Neuronal stem cell (in vitro differentiated cells): Measurements from ENCODE around the gene ATOH7.

ENCODE experiments used
- DNase-seq: peaks from one replicate; pipeline ENCODE4 v3.0.0-alpha.2; 2013; ENCODE audit warnings: low spot score
- H2AFZ ChIP-seq: one replicate; pipeline ENCODE4 v1.6.1; 2013; ENCODE audit warnings: mild to moderate bottlenecking, low read length, inconsistent platforms
- H2AK5ac ChIP-seq: 2 replicates; pipeline ENCODE4 v1.6.1; 2013; ENCODE audit warnings: low read depth, mild to moderate bottlenecking, inconsistent platforms, low read length, moderate library complexity, mixed read lengths
- H2BK120ac ChIP-seq: 2 replicates; pipeline ENCODE4 v1.6.1; 2013; ENCODE audit warnings: low read depth, mild to moderate bottlenecking, inconsistent platforms, low read length, moderate library complexity, mixed read lengths
- H2BK12ac ChIP-seq: one replicate; pipeline ENCODE4 v1.6.1; 2013; ENCODE audit warnings: low read length, inconsistent platforms
- H2BK15ac ChIP-seq: 2 replicates; pipeline ENCODE4 v1.6.1; 2013; ENCODE audit warnings: mild to moderate bottlenecking, low read length, inconsistent platforms, mixed read lengths
- H2BK5ac ChIP-seq: one replicate; pipeline ENCODE4 v1.6.1; 2013; ENCODE audit warnings: inconsistent platforms, mild to moderate bottlenecking, low read length, moderate library complexity
- H3K14ac ChIP-seq: one replicate; pipeline ENCODE4 v1.6.1; 2013; ENCODE audit warnings: low read length, inconsistent platforms
- H3K18ac ChIP-seq: 2 replicates; pipeline ENCODE4 v1.6.1; 2013; ENCODE audit warnings: low read length, inconsistent platforms
- H3K23ac ChIP-seq: 2 replicates; pipeline ENCODE4 v1.6.1; 2013; ENCODE audit warnings: low read depth, mild to moderate bottlenecking, mixed read lengths, low read length, inconsistent platforms; ENCODE audit not compliant: poor library complexity
- H3K27ac ChIP-seq: replicated peaks from 3 replicates; pipeline ENCODE4 v1.5.1; 2013; ENCODE audit warnings: low read length, inconsistent platforms
- H3K27me3 ChIP-seq, 3 experiments: 2 replicates each; pipeline ENCODE4 v1.6.1; 2013; ENCODE audit warnings: low read length in 3 of 3, mild to moderate bottlenecking in 2 of 3, inconsistent platforms in 1 of 3, low read depth in 1 of 3, mixed read lengths in 1 of 3, moderate library complexity in 1 of 3; ENCODE audit not compliant: control insufficient read depth in 3 of 3, insufficient read depth in 3 of 3
- H3K36me3 ChIP-seq, 2 donors: replicated peaks in 1 of 2; 2 replicates each; pipeline ENCODE4 v1.6.1; 2013; ENCODE audit warnings: low read length in 2 of 2; ENCODE audit not compliant: control insufficient read depth in 2 of 2, insufficient read depth in 2 of 2
- H3K4ac ChIP-seq: 2 replicates; pipeline ENCODE4 v1.6.1; 2013; ENCODE audit warnings: inconsistent platforms, mild to moderate bottlenecking, low read length, moderate library complexity
- H3K4me1 ChIP-seq, 2 donors: 1 replicate in 1 of 2; 2 replicates in 1 of 2; pipeline ENCODE4 v1.6.1; 2013; ENCODE audit warnings: low read length in 2 of 2, low read depth in 1 of 2; ENCODE audit not compliant: control insufficient read depth in 2 of 2, insufficient read depth in 1 of 2
- H3K4me2 ChIP-seq: one replicate; pipeline ENCODE4 v1.6.1; 2013; ENCODE audit warnings: mild to moderate bottlenecking, low read length, inconsistent platforms; ENCODE audit not compliant: insufficient read depth, poor library complexity, severe bottlenecking
- H3K4me3 ChIP-seq, 2 donors: 2 replicates each; pipeline ENCODE4 v1.5.1; 2013; ENCODE audit warnings: low read length in 2 of 2, mild to moderate bottlenecking in 2 of 2, inconsistent platforms in 1 of 2, moderate library complexity in 1 of 2
- H3K79me1 ChIP-seq: one replicate; pipeline ENCODE4 v1.6.1; 2013; ENCODE audit warnings: low read depth, mild to moderate bottlenecking, inconsistent platforms, low read length, moderate library complexity
- H3K9ac ChIP-seq: one replicate; pipeline ENCODE4 v1.6.1; 2013; ENCODE audit warnings: mild to moderate bottlenecking, low read depth, low read length, inconsistent platforms; ENCODE audit not compliant: poor library complexity
- H3K9me3 ChIP-seq, 2 donors: replicated peaks in 1 of 2; 2 replicates each; pipeline versions ENCODE3 to v1.6.1; 2013; ENCODE audit warnings: low read length in 2 of 2, mild to moderate bottlenecking in 2 of 2, inconsistent platforms in 1 of 2, low read depth in 1 of 2, mixed read lengths in 1 of 2, moderate library complexity in 1 of 2; ENCODE audit not compliant: control insufficient read depth in 2 of 2, insufficient read depth in 1 of 2
- H4K8ac ChIP-seq: one replicate; pipeline ENCODE4 v1.6.1; 2013; ENCODE audit warnings: low read depth, mild to moderate bottlenecking, inconsistent platforms, low read length, moderate library complexity
- H4K91ac ChIP-seq: one replicate; pipeline ENCODE4 v1.6.1; 2013; ENCODE audit warnings: low read length, low read depth, mild to moderate bottlenecking, inconsistent platforms; ENCODE audit not compliant: poor library complexity
- WGBS, 2 donors: extraction: QIAGEN DNeasy Blood & Tissue Kit; methylation state at CpG; one replicate each; pipeline ENCODE4 v1.1.7; 2013; ENCODE audit warnings: missing lambda C conversion rate in 2 of 2, mixed read lengths in 1 of 2; ENCODE audit not compliant: insufficient read length in 2 of 2, insufficient replicate concordance in 1 of 2; ENCODE audit errors: extremely low coverage in 2 of 2; 5-methylcytosine and 5-hydroxymethylcytosine counted together

The ATOH7 gene

GRCh38 chr10:68269562-68270290, 37.8 kb upstream of the ATOH7 start:
- Histone ChIP-seq H2BK5ac (no peak overlapping the region), H4K91ac (no peak overlapping the region), H3K4ac (no peak overlapping the region), H3K18ac (no peak overlapping the region), H3K23ac (no peak overlapping the region), H4K8ac (no peak overlapping the region), H3K9me3 (peaks cover 0 to 1% of the 10 kb centered on the region in 2 donors), H3K4me2 (no peak overlapping the region), H3K9ac (no peak overlapping the region), H3K14ac (no peak overlapping the region), H3K36me3 (no peaks in the 10 kb centered on the region), H2AK5ac (no peak overlapping the region), H3K4me3 (no peak overlapping the region), H2BK15ac (no peak overlapping the region), H2BK12ac (no peak overlapping the region), H3K27me3 (no peaks in the 10 kb centered on the region), H3K4me1 (peaks cover 5 to 8% of the 10 kb centered on the region in 2 donors), H2BK120ac (no peak overlapping the region), H3K27ac (no peak overlapping the region), H3K79me1 (no peaks in the 10 kb centered on the region), H2AFZ (no peak overlapping the region)
- no CpG with 5 or more reads among the region's 2 CpGs for WGBS, 2 donors
- no peak for DNase-seq

- Histone ChIP-seq H4K91ac (no peak overlapping the region), H4K8ac (no peak overlapping the region), H3K4me3 (no peak overlapping the region), H3K23ac (no peak overlapping the region), H3K36me3 (no peaks in the 10 kb centered on the region), H2AK5ac (no peak overlapping the region), H2BK5ac (no peak overlapping the region), H3K9me3 (peaks cover 0 to 1% of the 10 kb centered on the region in 2 donors), H3K18ac (no peak overlapping the region), H3K79me1 (no peaks in the 10 kb centered on the region), H2BK120ac (no peak overlapping the region), H2BK12ac (no peak overlapping the region), H3K14ac (no peak overlapping the region), H2AFZ (no peak overlapping the region), H3K4ac (no peak overlapping the region), H3K27ac (no peak overlapping the region), H3K9ac (no peak overlapping the region), H3K27me3 (peaks cover 0 to 6% (median 0%) of the 10 kb centered on the region in 3 experiments), H3K4me2 (no peak overlapping the region), H2BK15ac (no peak overlapping the region), H3K4me1 (no peaks in the 10 kb centered on the region)
- no CpG with 5 or more reads among the region's 8 CpGs for WGBS, 2 donors
- no peak for DNase-seq
These were observed 29.4 kb upstream of the ATOH7 start for GRCh38 chr10:68261132-68261856.

- Histone ChIP-seq H3K4me3 (no peak overlapping the region), H3K4me1 (peaks cover 0 to 11% of the 10 kb centered on the region in 2 donors), H4K8ac (no peak overlapping the region), H3K4me2 (no peak overlapping the region), H3K27ac (no peak overlapping the region), H3K18ac (no peak overlapping the region), H2BK120ac (no peak overlapping the region), H2AK5ac (no peak overlapping the region), H2BK12ac (no peak overlapping the region), H3K36me3 (no peaks in the 10 kb centered on the region), H4K91ac (no peak overlapping the region), H3K27me3 (peaks cover 0 to 43% (median 0%) of the 10 kb centered on the region in 3 experiments), H3K9me3 (no peaks in the 10 kb centered on the region), H3K4ac (no peak overlapping the region), H2AFZ (no peak overlapping the region), H3K23ac (no peak overlapping the region), H3K14ac (no peak overlapping the region), H3K9ac (no peak overlapping the region), H2BK15ac (no peak overlapping the region), H3K79me1 (no peaks in the 10 kb centered on the region), H2BK5ac (no peak overlapping the region)
- no CpG with 5 or more reads among the region's 1 CpG for WGBS, 2 donors
- DNase-seq, result no peak
These were observed 21.4 kb upstream of the ATOH7 start for GRCh38 chr10:68253346-68253745.
